Ishikawa (cell line): ENCODE data around the gene STX19.

Experiments used
- CEBPB ChIP-seq: IDR thresholded peaks from 2 replicates; pipeline ENCODE4 v1.6.1; 2012
- CREB1 ChIP-seq: IDR thresholded peaks from 2 replicates; pipeline ENCODE4 v1.6.1; 2012; ENCODE audit warnings: low read depth
- EP300 ChIP-seq: IDR thresholded peaks from 2 replicates; pipeline ENCODE4 v1.6.1; 2012; ENCODE audit warnings: borderline replicate concordance
- NFIC ChIP-seq: IDR thresholded peaks from 2 replicates; pipeline ENCODE4 v1.6.1; 2012
- REST ChIP-seq: IDR thresholded peaks from 2 replicates; pipeline ENCODE4 v1.6.1; 2012; ENCODE audit warnings: low read depth, mild to moderate bottlenecking
- TAF1 ChIP-seq: IDR thresholded peaks from 2 replicates; pipeline ENCODE4 v1.6.1; 2012; ENCODE audit warnings: low read depth, mild to moderate bottlenecking
- TEAD4 ChIP-seq: IDR thresholded peaks from 2 replicates; pipeline ENCODE4 v1.6.1; 2012
- USF1 ChIP-seq: IDR thresholded peaks from 2 replicates; pipeline ENCODE4 v1.6.1; 2012
- YY1 ChIP-seq: IDR thresholded peaks from 2 replicates; pipeline ENCODE4 v1.6.1; 2012; ENCODE audit warnings: low read depth
- ZBTB7A ChIP-seq: IDR thresholded peaks from 2 replicates; pipeline ENCODE4 v1.6.1; 2012; ENCODE audit warnings: low read depth

GRCh38 chr3:93994056-93994455 lies 34.3 kb downstream of the STX19 start:
- no peak for TF ChIP-seq YY1
- no peak for TF ChIP-seq REST
- TF ChIP-seq EP300, result no peak
- TF ChIP-seq USF1, result no peak
- no peak for TF ChIP-seq TAF1
- TF ChIP-seq ZBTB7A, result no peak
- no peak for TF ChIP-seq TEAD4
- no peak for TF ChIP-seq CREB1
- no peak for TF ChIP-seq NFIC
- TF ChIP-seq CEBPB, result no peak
